ENCODE results near the gene BMS1.

DNA sequence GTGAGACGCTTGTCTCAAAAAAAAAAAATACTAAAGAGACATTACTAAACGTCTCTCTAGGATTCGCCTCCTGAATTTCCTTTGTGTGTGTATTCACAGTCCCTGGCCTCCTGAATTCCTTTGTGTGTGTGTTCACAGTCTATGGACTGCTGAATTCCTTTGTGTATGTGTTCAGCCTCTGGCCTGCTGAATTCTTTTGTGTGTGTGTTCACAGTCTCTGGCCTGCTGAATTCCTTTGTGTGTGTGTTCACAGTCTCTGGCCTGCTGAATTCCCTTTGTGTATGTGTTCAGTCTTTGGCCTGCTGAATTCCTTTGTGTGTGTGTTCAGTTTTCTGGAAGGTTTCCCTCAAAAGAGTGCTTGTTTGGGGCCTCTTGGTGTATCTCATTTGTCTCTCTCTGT is 8.2 kb downstream of the BMS1 start:
- TF ChIP-seq, protein P1, sequence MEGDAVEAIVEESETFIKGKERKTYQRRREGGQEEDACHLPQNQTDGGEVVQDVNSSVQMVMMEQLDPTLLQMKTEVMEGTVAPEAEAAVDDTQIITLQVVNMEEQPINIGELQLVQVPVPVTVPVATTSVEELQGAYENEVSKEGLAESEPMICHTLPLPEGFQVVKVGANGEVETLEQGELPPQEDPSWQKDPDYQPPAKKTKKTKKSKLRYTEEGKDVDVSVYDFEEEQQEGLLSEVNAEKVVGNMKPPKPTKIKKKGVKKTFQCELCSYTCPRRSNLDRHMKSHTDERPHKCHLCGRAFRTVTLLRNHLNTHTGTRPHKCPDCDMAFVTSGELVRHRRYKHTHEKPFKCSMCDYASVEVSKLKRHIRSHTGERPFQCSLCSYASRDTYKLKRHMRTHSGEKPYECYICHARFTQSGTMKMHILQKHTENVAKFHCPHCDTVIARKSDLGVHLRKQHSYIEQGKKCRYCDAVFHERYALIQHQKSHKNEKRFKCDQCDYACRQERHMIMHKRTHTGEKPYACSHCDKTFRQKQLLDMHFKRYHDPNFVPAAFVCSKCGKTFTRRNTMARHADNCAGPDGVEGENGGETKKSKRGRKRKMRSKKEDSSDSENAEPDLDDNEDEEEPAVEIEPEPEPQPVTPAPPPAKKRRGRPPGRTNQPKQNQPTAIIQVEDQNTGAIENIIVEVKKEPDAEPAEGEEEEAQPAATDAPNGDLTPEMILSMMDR (IDR thresholded peaks at IDR 0.05) = no peak
- no peak for TF ChIP-seq POLR2A (IDR thresholded peaks at IDR 0.05)

Measured in sigmoid colon (tissue), 3 donors.